ENCODE data around the gene TOB2.

TOB2 gene

GRCh38 chr22:41446639-41447434 is at the start of gene TOB2:
Gene TOB2 (minus strand): TSS chr22:41446801. CDS start chr22:41437345, 9,456 bp downstream.
- peak; percentile 76 for DNase-seq

- DNase-seq: no peak
Measured at GRCh38 chr22:41491374-41492100, 44.9 kb upstream of the TOB2 start.

GRCh38 chr22:41488596-41489385 is 42.2 kb upstream of the TOB2 start:
- no peak for DNase-seq

- DNase-seq: no peak
Measured at GRCh38 chr22:41488076-41488475, 41.5 kb upstream of the TOB2 start.

GRCh38 chr22:41487037-41487935 is 40.7 kb upstream of the TOB2 start:
- no peak for DNase-seq

GRCh38 chr22:41485033-41485432 is 38.4 kb upstream of the TOB2 start:
- DNase-seq: no peak

- DNase-seq: no peak
Measured at GRCh38 chr22:41482319-41482935, 35.8 kb upstream of the TOB2 start.

GRCh38 chr22:41481925-41482318 is 35.3 kb upstream of the TOB2 start:
- no peak for DNase-seq

GRCh38 chr22:41481131-41481830 is 34.7 kb upstream of the TOB2 start:
- DNase-seq: no peak

- no peak for DNase-seq
Measured at GRCh38 chr22:41480397-41480735, 33.8 kb upstream of the TOB2 start.

GRCh38 chr22:41479671-41480396 is 33.2 kb upstream of the TOB2 start:
- peak; percentile 3 for DNase-seq

GRCh38 chr22:41478891-41479521 is 32.4 kb upstream of the TOB2 start:
- DNase-seq: peak; percentile 76

- no peak for DNase-seq
Measured at GRCh38 chr22:41478473-41478872, 31.9 kb upstream of the TOB2 start.

- no peak for DNase-seq
Measured at GRCh38 chr22:41474872-41475451, 28.4 kb upstream of the TOB2 start.

- DNase-seq: no peak
Measured at GRCh38 chr22:41471568-41471967, 25.0 kb upstream of the TOB2 start.

GRCh38 chr22:41470886-41471285 is 24.3 kb upstream of the TOB2 start:
- no peak for DNase-seq

GRCh38 chr22:41469218-41469851 is 22.7 kb upstream of the TOB2 start:
- no peak for DNase-seq

GRCh38 chr22:41468381-41469217 is 22.0 kb upstream of the TOB2 start, which contains the start of the genes ACO2 and PHF5A:
Gene ACO2 (plus strand): TSS chr22:41469117. CDS start chr22:41469147, 30 bp downstream.
Gene PHF5A (minus strand): TSS chr22:41468692. CDS start chr22:41468653, 39 bp downstream.
- peak; percentile 94 for DNase-seq
